Thyroid gland (tissue), 4 donors: Measurements from ENCODE around the gene ADRB1.

Source experiments
- POLR2A ChIP-seq, 2 donors: fragments of 450-650 bp; IDR thresholded peaks; one replicate each; pipeline ENCODE4 v1.6.1; 2017; ENCODE audit warnings: antibody characterized with exemption in 2 of 2, mild to moderate bottlenecking in 2 of 2, moderate library complexity in 1 of 2
- TF ChIP-seq, protein P1 (sequence below), 6 experiments: fragments of 200-600 bp in 3 of 6; fragments of 450-650 bp in 3 of 6; sonication (generic) in 3 of 6; IDR thresholded peaks; one replicate each; pipeline ENCODE4 v1.5.1; 2016 to 2019; ENCODE audit warnings: antibody characterized with exemption in 6 of 6, mild to moderate bottlenecking in 2 of 6, inconsistent platforms in 1 of 6, moderate library complexity in 1 of 6

DNA sequence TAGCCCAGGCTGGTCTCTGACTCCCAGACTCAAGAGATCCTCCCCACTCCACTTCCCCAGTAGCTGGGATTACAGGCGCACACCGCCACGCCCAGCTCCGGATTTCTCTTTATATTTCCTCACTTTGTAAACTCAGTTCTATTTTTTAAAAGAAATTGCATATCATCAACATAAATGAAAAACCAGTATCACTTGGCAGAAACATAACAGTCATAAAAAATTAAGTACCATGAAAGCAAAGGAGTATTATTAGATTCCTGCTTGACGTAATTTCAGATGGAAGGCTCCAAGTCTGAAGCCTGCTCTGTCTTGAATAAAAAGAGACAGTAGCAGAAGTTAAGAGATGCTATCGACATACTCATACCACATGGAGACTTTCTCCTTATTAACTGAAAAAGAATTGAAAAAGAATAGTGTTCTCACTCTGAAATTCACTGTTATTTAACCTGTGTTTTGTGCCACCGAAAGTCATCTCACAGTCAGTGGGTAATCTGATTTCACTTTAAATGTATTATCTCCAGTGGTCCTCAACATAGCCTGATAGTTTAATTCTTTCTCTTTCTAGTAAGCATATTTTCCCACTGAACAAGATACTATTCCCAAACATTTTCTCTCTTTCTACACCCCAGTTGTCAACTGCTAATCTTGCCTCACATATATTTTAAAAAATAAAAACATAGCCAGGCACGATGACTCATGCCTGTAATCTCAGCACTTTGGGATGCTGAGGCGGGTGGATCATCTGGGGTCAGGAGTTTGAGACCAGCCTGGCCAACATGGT lies 40.3 kb upstream of the ADRB1 start:
- TF ChIP-seq POLR2A (IDR thresholded peaks at IDR 0.05) = no peak
- TF ChIP-seq, protein P1, sequence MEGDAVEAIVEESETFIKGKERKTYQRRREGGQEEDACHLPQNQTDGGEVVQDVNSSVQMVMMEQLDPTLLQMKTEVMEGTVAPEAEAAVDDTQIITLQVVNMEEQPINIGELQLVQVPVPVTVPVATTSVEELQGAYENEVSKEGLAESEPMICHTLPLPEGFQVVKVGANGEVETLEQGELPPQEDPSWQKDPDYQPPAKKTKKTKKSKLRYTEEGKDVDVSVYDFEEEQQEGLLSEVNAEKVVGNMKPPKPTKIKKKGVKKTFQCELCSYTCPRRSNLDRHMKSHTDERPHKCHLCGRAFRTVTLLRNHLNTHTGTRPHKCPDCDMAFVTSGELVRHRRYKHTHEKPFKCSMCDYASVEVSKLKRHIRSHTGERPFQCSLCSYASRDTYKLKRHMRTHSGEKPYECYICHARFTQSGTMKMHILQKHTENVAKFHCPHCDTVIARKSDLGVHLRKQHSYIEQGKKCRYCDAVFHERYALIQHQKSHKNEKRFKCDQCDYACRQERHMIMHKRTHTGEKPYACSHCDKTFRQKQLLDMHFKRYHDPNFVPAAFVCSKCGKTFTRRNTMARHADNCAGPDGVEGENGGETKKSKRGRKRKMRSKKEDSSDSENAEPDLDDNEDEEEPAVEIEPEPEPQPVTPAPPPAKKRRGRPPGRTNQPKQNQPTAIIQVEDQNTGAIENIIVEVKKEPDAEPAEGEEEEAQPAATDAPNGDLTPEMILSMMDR (IDR thresholded peaks at IDR 0.05) = no peak
